Fibroblast of lung (primary cell): ENCODE results near the gene ZNF521.

Experiments
- EZH2 ChIP-seq: IDR thresholded peaks from 2 replicates; pipeline ENCODE4 v1.5.1; 2012; ENCODE audit warnings: low read length, control low read depth, mild to moderate bottlenecking; ENCODE audit errors: missing control alignments
- TF ChIP-seq, protein P1 (sequence below), 2 donors: IDR thresholded peaks in 1 of 2; conservative IDR thresholded peaks in 1 of 2; 1 replicate in 1 of 2; 2 replicates in 1 of 2; pipeline ENCODE4 v1.5.1; 2011 to 2012; ENCODE audit warnings: low read length in 2 of 2, control low read depth in 1 of 2, inconsistent platforms in 1 of 2, low read depth in 1 of 2, mild to moderate bottlenecking in 1 of 2

DNA sequence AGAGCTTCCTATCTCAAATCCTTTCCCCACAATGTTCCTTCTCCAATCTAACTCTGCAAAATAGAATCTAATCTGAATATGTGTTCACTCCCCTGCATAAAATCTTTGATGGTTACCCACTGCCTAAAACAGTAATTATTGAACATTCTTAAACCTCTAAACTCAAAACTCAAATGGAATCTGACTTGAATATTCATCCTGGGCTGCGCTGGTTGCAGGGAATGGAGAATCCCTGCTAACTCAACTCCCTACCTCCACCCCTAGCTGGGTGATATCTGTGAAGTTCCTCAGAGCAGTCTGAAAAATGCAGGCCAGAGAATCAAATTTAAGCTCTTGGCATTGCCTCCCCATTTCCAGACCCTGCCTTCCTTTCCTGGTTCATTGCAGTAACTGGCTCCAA, 44.8 kb downstream of the ZNF521 start:
- TF ChIP-seq, protein P1, sequence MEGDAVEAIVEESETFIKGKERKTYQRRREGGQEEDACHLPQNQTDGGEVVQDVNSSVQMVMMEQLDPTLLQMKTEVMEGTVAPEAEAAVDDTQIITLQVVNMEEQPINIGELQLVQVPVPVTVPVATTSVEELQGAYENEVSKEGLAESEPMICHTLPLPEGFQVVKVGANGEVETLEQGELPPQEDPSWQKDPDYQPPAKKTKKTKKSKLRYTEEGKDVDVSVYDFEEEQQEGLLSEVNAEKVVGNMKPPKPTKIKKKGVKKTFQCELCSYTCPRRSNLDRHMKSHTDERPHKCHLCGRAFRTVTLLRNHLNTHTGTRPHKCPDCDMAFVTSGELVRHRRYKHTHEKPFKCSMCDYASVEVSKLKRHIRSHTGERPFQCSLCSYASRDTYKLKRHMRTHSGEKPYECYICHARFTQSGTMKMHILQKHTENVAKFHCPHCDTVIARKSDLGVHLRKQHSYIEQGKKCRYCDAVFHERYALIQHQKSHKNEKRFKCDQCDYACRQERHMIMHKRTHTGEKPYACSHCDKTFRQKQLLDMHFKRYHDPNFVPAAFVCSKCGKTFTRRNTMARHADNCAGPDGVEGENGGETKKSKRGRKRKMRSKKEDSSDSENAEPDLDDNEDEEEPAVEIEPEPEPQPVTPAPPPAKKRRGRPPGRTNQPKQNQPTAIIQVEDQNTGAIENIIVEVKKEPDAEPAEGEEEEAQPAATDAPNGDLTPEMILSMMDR (conservative IDR thresholded peaks at IDR 0.05 in 1 of 2, IDR thresholded peaks at IDR 0.05 in 1 of 2; ENCODE audit: low read depth in 1 of 2, low read length in 2 of 2), result no peak
- TF ChIP-seq EZH2, result no peak
